Stromal cell of bone marrow (primary cell): ENCODE data around the gene MAGOHB.

Source experiments
- DNase-seq: peaks from one replicate; pipeline ENCODE4 v3.0.0-alpha.2; 2012; ENCODE audit warnings: low read depth

MAGOHB gene

GRCh38 chr12:10554228-10554755 is 59.1 kb downstream of the MAGOHB start:
- DNase-seq: no peak
